ENCODE measurements around the gene PNRC1.

- TF ChIP-seq CTCF (IDR thresholded peaks at IDR 0.05) (no peak), POLR2A (IDR thresholded peaks at IDR 0.05) (no peak), POLR2AphosphoS5 (IDR thresholded peaks at IDR 0.05) (no peak)
Measured at GRCh38 chr6:89084542-89084941, 4.0 kb downstream of the PNRC1 start.

All from breast epithelium (tissue), 3 donors.